22Rv1 (cell line): ENCODE measurements around the gene GRM8.

Experiments
- ZFX ChIP-seq: fragments of 450-650 bp; IDR thresholded peaks from 2 replicates; pipeline ENCODE4 v1.6.1; 2017; ENCODE audit warnings: antibody characterized with exemption, borderline replicate concordance
- TF ChIP-seq, protein P1 (sequence below): fragments of 450-650 bp; IDR thresholded peaks from 2 replicates; pipeline ENCODE4 v1.5.1; 2017; ENCODE audit warnings: mild to moderate bottlenecking

DNA sequence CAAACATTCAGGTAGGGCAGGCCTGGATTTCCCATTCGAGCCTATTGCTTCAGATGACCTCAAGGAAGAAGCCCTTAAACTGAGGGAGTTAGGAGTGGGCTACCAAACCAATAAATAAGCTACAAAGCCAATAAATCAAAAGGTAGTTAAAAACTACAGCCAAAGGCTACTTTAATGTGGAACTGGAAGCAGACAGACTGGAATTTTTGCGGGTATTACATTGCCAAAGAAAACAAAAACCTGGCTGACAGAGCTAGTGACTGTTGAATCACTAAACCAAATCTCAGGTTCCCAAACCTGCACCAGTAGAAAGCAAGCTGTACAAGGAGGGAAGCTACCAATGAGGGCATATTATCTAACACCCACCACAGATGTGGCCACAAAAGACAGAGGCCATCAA, 315.6 kb downstream of the GRM8 start:
- TF ChIP-seq, protein P1, sequence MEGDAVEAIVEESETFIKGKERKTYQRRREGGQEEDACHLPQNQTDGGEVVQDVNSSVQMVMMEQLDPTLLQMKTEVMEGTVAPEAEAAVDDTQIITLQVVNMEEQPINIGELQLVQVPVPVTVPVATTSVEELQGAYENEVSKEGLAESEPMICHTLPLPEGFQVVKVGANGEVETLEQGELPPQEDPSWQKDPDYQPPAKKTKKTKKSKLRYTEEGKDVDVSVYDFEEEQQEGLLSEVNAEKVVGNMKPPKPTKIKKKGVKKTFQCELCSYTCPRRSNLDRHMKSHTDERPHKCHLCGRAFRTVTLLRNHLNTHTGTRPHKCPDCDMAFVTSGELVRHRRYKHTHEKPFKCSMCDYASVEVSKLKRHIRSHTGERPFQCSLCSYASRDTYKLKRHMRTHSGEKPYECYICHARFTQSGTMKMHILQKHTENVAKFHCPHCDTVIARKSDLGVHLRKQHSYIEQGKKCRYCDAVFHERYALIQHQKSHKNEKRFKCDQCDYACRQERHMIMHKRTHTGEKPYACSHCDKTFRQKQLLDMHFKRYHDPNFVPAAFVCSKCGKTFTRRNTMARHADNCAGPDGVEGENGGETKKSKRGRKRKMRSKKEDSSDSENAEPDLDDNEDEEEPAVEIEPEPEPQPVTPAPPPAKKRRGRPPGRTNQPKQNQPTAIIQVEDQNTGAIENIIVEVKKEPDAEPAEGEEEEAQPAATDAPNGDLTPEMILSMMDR, result no peak
- no peak for TF ChIP-seq ZFX
